Stimulated activated CD8-positive, alpha-beta memory T cell treated with anti-CD3 and anti-CD28 coated beads, Interleukin-12 subunit alpha, Interleukin-12 subunit beta, amount 100 ng/mL, for 4 hours (primary cell): Measurements from ENCODE around the gene IFNA4.
"Not testable (repeated sequence)": the region's sequence is repeated elsewhere in the genome, so short reads cannot be mapped to it uniquely, and the experiment has no call there.

Experiments used
- DNase-seq: peaks from one replicate; pipeline ENCODE4 v3.0.0-alpha.2; 2020; ENCODE audit warnings: low read depth

Gene IFNA4

DNA sequence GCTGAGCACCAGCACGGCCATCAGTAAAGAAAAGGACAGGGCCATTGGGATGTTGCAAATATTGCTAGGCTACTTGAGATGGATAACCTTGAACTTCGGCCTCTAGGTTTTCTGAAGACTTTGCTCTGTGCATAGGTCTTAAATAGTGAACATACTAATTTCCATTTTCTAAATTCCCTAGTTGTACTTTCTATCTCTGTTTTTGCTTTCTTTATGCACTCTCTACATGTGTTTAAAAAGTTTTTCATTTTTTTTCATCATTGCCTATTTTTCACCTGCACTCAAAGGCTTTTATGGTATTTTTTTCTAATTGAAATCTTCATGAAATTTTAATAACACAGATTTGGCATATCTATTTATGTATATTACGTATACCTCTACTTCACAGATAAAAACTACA lies at the start of gene IFNA4:
Gene IFNA4 (minus strand): TSS at position 101 of the 400 bp plus-strand sequence. CDS start 56 bp downstream, at position 45.
- DNase-seq: not testable (repeated sequence)

DNA sequence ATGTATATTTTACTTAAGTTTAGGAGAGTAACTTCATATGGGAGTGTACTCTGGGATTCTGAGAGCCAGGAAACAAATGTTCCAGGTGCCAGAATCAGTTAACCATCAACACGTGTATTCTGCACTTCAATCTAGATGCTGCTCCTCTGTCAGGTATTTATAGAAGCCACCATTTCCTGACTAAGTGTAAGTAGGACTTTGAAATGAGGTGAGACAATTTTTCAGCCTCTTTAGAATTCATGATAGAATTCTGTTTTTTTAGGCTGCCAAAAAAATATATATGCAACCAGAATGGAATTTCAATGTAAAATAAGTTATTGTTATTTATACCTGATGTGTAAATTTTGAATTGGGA lies 49.0 kb upstream of the IFNA4 start:
- not testable (repeated sequence) for DNase-seq

DNA sequence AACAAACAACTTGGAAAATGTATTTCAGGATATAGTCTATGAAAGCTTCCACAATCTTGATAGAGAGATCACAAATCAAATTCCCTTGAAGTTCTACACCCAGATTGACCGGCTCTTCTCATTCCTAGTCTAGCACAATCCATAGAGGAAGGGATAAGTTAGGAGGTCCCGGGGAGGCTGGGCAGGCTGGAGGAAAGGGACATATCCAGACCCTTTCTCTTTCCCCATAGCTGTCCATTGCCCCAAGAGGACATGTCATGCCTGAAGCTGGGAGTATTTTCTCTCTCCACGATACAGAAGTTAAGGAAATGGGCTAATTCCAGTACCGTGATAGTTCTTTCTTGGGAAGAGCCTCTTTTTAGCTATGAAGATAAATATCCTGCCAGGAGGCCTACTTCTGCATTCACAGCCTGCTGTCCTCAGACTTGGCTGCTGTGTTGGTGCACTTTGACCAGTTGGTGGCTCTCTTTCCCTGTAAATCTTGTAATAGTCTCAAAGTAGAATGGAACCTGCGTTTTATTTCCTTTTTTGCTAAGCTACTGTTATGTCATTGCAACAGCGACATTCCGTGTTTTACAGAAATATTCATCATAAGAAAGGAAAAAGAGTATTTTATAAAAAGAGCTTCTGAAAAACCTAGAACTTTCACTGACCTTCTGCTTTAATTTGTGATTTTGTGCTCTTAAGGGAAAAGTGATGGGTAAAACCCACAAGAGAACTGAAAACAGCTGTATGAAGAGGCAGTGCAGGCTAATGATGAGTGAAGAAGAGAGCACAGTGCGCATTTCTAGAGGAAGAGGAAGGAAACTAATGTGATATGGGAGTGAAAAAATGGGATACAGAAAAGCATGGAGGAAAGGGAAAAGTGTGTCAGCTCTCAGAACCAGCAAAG lies 48.3 kb upstream of the IFNA4 start:
- not testable (repeated sequence) for DNase-seq

DNA sequence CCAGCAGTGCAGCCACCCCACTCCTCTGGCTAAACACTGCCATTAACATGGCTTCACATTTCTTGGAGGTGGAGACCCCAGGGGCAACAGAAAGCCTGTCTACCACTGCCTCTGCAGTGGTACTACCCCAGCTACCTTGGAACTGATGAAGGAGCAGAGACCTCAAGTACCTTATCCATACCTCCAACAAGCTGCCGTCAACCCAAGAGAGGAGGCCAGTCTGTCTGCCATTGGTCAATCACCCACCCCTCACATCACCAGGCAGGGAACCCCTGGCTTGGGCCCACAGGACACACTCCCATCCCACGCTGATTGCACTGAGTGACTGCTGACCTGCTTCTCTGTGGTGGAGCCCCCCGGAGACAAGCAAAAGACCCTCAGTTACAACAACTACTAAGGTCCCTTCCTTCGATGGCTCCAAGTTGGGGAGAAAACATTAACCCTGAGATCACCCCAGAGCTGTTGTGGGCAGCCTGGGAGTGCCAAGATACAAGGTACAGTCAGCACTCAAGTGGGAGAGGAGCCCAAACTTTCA lies 46.8 kb upstream of the IFNA4 start:
- no peak for DNase-seq

DNA sequence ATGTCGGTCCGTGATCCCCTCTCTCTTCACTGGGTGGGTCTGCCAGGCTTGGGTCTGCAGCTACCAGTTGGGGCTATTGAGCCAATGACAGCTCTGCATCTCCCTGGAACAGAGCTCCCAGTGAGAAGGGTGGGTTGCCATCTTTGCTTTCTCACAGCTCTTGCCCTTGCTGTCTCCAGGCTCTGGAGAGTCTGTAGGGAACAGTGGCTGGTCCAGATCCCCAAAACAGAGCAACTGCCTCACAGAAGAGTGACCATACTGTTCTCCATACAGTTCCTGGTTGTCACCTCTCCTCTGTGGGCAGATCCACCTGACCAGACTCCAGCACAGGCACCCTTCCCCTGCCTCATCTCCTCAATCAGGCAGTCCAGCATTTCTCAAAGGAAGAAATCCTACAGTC lies 45.9 kb upstream of the IFNA4 start:
- DNase-seq: no peak

DNA sequence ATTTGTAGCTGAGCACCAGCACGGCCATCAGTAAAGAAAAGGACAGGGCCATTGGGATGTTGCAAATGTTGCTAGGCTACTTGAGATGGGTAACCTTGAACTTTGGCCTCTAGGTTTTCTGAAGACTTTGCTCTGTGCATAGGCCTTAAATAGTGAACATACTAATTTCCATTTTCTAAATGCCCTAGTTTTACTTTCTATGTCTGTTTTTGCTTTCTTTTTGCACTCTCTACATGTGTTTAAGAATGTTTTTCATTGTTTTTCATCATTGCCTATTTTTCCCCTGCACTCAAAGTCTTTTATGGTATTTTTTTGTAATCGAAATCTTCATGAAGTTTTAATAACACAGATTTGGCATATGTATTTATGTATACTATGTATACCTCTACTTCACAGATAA lies 40.7 kb upstream of the IFNA4 start, which contains the start of gene IFNA17:
Gene IFNA17 (minus strand): TSS at position 101 of the 400 bp plus-strand sequence. CDS start 49 bp downstream, at position 52.
- DNase-seq: no peak

DNA sequence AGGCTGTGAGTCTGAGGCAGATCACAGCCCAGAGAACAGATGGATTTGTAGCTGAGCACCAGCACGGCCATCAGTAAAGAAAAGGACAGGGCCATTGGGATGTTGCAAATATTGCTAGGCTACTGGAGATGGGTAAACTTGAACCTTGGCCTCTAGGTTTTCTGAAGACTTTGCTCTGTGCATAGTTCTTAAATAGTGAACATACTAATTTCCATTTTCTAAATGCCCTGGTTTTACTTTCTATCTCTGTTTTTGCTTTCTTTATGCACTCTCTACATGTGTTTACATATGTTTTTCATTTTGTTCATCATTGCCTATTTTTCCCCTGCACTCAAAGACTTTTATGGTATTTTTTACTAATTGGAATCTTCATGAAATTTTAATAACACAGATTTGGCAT lies 29.8 kb upstream of the IFNA4 start, which contains the start of gene IFNA16:
Gene IFNA16 (minus strand): TSS at position 101 of the 400 bp plus-strand sequence. CDS start 6 bp downstream, at position 95.
- DNase-seq: not testable (repeated sequence)

DNA sequence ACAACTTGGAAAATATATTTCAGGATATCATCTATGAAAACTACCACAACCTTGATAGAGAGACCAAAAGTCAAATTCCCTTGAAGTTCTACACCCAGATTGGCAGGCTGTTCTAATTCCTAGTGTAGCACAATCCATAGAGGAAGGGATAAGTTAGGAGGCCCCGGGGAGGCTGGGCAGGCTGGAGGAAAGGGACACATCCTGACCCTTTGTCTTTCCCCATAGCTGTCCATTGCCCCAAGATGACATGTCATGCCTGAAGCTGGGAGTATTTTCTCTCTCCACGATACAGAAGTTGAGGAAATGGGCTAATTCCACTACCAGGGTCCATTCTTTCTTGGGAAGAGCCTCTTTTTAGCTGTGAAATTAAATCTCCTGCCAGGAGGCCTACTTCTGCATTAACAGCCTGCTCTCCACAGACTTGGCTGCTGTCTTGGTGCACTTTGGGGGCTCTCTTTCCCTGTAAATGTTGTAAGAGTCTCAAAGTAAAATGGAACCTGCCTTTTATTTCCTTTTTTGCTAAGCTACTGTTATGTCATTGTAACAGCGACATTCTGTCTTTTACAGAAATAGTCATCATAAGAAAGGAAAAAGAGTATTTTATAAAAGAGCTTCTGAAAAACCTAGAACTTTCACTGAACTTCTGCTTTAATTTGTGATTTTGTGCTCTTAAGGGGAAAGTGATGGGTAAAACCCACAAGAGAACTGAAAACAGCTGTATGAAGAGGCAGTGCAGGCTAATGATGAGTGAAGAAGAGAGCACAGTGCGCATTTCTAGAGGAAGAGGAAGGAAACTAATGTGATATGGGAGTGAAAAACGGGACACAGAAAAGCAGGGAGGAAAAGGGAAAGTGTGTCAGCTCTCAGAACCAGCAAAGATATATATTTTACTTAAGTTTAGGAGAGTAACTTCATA lies 26.3 kb upstream of the IFNA4 start:
- DNase-seq: not testable (repeated sequence)

DNA sequence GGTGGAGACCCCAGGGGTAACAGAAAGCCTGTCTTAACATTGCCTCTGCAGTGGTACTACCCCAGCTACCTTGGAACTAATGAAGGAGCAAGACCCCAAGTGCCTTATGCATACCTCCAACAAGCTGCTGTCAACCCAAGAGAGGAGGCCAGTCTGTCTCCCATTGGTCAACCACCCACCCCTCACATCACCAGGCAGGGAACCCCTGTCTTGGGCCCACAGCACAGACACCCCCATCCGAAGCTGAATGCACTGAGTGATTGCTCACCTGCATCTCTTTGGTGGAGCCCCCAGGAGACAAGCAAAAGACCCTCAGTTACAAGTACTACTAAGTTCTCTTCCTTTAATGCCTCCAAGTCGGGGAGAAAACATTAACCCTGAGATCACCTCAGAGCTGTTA lies 24.8 kb upstream of the IFNA4 start:
- not testable (repeated sequence) for DNase-seq

DNA sequence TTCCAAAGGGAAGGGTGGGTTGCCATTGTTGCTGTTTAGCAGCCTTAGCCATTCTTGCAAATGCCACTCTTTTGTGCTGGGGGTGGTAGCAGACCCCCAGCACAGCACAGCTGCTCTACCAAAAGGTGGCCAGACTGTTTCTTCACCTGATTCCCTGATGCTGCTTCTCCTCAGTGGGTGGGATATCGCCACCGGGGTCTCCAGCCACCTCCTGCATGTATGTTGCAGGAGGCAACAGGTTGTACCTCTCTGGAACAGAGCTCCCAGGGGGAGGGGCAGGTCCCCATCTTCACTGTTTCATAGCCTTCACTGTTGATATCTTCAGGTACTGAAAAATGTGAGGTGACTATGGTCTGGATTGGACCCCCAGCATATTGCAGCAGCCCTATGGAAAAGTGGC lies 23.4 kb upstream of the IFNA4 start:
- DNase-seq: not testable (repeated sequence)

DNA sequence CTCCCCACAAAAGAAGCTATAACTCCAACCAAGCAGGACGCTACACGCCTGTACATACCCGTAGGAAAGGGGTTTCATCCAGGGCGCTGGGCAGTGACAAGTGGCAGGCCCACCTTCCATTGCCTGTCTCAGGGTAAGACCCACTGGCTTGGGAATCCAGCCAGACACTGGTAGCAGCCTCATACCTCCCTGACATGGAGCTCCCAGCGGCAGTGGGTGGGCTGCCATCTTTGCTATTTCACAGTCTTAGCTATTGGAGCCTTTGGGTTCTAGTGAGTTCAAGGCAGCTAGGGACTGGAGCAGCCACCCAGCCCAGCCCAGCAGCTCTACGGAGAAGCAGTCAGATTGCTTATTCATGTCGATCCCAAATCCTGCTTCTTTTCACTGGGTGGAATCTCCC lies 22.9 kb upstream of the IFNA4 start:
- no peak for DNase-seq

DNA sequence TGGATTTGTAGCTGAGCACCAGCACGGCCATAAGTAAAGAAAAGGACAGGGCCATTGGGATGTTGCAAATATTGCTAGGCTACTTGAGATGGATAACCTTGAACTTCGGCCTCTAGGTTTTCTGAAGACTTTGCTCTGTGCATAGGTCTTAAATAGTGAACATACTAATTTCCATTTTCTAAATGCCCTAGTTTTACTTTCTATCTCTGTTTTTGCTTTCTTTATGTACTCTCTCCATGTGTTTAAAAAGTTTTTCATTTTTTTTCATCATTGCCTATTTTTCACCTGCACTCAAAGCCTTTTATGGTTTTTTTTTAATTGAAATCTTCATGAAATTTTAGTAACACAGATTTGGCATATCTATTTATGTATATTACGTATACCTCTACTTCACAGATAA lies 19.7 kb upstream of the IFNA4 start, which contains the start of gene IFNA10:
Gene IFNA10 (minus strand): TSS at position 101 of the 400 bp plus-strand sequence. CDS start 46 bp downstream, at position 55.
- DNase-seq: not testable (repeated sequence)

DNA sequence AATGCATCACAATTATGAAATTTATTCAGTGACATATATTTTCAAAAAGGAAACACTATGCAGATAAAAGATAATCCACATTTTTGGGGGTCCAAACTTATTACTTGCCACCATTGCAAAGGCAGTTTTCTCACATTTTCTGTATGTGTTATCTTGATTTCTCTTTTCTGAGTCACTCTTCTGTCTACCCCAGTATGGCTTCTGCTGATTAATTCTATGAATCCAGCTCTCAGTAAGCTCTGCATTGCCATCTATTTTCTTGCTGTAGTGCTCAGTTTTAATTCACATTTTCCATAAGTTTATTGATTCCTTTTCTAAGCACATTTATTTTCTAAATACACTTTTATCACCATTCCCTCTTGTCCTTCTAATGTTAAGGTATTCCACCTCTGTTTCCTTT lies 17.8 kb upstream of the IFNA4 start:
- no peak for DNase-seq

DNA sequence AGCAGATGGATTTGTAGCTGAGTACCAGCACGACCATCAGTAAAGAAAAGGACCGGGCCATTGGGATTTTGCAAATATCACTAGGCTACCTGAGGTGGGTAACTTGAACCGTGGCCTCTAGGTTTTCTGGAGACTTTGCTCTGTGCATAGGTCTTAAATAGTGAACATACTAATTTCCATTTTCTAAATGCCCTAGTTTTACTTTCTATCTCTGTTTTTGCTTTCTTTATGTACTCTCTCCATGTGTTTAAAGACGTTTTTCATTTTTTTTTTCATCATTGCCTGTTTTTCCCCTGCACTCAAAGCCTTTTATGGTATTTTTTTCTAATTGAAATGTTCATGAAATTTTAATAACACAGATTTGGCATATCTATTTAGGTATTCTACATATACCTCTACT lies 14.7 kb upstream of the IFNA4 start, which contains the start of gene IFNA7:
Gene IFNA7 (minus strand): TSS at position 101 of the 400 bp plus-strand sequence. CDS start 40 bp downstream, at position 61.
- DNase-seq: not testable (repeated sequence)

DNA sequence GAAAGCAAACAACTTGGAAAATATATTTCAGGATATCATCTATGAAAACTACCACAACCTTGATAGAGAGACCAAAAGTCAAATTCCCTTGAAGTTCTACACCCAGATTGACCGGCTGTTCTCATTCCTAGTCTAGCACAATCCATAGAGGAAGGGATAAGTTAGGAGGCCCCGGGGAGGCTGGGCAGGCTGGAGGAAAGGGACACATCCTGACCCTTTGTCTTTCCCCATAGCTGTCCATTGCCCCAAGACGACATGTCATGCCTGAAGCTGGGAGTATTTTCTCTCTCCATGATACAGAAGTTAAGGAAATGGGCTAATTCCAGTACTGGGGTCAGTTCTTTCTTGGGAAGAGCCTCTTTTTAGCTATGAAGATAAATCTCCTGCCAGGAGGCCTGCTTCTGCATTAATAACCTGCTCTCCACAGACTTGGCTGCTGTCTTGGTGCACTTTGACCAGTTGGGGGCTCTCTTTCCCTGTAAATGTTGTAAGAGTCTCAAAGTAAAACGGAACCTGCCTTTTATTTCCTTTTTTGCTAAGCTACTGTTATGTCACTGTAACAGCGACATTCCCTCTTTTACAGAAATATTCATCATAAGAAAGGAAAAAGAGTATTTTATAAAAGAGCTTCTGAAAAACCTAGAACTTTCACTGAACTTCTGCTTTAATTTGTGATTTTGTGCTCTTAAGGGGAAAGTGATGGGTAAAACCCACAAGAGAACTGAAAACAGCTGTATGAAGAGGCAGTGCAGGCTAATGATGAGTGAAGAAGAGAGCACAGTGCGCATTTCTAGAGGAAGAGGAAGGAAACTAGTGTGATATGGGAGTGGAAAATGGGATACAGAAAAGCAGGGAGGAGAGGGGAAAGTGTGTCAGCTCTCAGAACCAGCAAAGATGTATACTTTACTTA lies 7.7 kb upstream of the IFNA4 start:
- DNase-seq: not testable (repeated sequence)

DNA sequence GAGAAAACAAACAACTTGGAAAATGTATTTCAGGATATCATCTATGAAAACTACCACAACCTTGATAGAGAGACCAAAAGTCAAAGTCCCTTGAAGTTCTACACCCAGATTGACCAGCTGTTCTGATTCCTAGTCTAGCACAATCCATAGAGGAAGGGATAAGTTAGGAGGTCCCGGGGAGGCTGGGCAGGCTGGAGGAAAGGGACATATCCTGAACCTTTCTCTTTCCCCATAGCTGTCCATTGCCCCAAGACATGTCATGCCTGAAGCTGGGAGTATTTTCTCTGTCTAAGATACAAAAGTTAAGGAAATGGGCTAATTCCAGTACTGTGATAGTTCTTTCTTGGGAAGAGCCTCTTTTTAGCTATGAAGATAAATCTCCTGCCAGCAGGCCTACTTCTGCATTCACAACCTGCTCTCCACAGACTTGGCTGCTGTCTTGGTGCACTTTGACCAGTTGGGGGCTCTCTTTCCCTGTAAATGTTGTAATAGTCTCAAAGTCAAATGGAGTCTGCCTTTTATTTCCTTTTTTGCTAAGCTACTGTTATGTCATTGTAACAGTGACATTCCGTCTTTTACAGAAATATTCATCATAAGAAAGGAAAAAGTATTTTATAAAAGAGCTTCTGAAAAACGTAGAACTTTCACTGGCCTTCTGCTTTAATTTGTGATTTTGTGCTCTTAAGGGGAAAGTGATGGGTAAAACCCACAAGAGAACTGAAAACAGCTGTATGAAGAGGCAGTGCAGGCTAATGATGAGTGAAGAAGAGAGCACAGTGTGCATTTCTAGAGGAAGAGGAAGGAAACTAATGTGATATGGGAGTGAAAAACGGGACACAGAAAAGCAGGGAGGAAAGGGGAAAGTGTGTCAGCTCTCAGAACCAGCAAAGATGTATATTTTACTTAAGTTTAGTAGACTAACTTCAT lies 4.3 kb downstream of the IFNA4 start:
- DNase-seq: not testable (repeated sequence)

DNA sequence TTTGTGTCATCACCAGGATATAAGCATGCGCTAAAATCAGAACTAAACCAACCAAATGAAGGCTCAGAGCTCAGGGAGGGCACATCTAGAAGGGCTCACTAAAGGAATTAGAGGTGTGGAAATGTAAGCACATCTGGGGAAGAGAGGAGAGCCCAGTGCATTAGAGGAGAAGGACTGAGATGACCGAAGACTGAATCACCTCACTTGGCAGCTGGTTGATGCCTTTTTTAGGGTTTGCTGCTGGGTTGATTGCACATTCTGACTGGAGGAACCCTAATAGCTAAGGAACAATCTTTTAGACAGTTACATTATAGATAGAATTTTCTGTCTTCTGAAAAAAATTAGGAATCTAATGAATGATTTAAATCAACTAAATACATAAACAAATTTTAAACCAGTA lies 12.7 kb downstream of the IFNA4 start:
- no peak for DNase-seq

DNA sequence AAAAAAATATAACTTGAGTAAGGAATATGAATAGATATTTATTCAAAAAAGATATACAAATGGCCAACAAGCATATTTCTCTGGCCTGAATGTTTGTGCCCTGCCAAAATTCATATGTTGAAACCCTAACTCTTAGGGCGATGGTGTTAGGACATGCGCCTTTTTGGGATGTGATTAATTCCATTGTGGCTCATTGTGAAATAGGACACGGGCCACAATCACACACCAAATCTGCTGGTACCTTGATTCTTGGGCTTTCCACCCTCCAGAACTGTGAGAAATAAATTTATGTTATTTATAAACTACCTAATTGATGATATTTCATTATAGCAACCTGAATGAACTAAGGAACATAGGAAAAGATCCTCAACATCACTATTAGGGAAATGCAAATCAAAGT lies 15.2 kb downstream of the IFNA4 start:
- DNase-seq: no peak

DNA sequence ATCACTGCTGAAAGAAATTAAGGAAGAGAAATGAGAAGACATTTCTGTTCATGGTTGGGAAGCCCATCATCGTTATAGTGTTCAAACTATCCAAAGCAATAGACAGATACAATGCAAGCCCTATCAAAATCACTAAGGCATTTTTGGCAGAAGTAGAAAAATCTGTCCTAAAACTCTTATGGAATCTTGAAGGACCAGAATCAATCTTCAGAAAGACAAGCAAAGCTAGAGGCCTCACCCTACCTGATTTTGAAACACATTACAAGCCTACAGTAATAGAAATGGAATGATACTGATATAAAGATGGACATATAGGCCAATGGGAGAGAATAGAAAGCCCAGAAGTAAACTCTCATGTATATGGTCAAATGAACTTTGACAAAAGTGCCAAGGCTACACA lies 16.0 kb downstream of the IFNA4 start:
- DNase-seq: no peak

DNA sequence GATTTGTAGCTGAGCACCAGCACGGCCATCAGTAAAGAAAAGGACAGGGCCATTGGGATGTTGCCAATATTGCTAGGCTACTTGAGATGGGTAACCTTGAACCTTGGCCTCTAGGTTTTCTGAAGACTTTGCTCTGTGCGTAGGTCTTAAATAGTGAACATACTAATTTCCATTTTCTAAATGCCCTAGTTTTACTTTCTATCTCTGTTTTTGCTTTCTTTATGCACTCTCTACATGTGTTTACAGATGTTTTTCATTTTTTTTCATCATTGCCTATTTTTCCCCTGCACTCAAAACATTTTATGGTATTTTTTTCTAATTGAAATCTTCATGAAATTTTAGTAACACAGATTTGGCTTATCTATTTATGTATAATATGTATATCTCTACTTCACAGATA lies 20.8 kb downstream of the IFNA4 start, which contains the start of gene IFNA21:
Gene IFNA21 (minus strand): TSS at position 101 of the 400 bp plus-strand sequence. CDS start 48 bp downstream, at position 53.
- DNase-seq: not testable (repeated sequence)
